Stimulated activated CD4-positive, alpha-beta T cell treated with anti-CD3 and anti-CD28 coated beads, TNF-alpha, amount 100 ng/mL, for 1 hour (primary cell): ENCODE data around the gene TSPAN9.

Source experiments
- DNase-seq, 3 donors: peaks; one replicate each; pipeline ENCODE4 v3.0.0-alpha.2; 2020; ENCODE audit warnings: low read depth in 3 of 3, low spot score in 1 of 3

TSPAN9 gene

GRCh38 chr12:3202096-3202495 lies 124.9 kb downstream of the TSPAN9 start:
- no peak for DNase-seq

DNA sequence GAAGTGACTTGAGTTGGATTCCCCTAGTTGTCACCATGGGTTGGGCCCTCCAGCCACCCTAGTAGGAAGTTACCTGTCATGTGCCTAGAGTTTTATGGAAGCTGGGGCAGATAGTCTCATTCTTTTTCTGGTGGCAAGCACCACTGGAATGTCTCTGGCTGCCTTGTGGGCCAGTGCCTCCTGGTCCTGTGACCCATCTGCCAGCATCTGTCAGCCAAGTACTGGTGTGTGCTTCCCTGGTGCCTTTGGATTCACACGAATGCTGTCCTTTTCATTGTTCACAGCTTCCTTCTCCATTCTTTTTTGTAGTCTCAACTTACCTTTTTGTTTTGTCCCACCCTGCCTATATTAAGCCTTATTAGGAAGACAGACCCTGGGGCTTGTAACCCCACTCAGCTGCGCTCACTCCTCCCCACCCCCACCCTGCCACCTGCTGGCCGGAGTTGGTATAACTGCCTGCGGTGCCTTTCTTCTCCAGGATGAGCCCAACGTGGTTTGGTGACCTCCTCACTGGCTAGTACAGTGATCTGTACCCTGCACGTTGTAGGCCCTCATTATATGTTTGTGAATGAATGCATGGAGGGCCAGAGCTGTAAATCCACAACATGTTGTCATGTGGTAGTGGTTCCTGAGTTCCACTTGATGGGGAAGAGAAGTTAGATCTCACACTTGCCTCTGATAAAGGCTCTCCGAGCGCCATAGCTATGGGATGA lies 125.7 kb downstream of the TSPAN9 start:
- DNase-seq, result peak in 2 of 3 donors; percentile 9 to 60

- no peak for DNase-seq
These were observed 126.5 kb downstream of the TSPAN9 start for GRCh38 chr12:3203713-3204112.

GRCh38 chr12:3204143-3204542 lies 127.0 kb downstream of the TSPAN9 start:
- no peak for DNase-seq

DNA sequence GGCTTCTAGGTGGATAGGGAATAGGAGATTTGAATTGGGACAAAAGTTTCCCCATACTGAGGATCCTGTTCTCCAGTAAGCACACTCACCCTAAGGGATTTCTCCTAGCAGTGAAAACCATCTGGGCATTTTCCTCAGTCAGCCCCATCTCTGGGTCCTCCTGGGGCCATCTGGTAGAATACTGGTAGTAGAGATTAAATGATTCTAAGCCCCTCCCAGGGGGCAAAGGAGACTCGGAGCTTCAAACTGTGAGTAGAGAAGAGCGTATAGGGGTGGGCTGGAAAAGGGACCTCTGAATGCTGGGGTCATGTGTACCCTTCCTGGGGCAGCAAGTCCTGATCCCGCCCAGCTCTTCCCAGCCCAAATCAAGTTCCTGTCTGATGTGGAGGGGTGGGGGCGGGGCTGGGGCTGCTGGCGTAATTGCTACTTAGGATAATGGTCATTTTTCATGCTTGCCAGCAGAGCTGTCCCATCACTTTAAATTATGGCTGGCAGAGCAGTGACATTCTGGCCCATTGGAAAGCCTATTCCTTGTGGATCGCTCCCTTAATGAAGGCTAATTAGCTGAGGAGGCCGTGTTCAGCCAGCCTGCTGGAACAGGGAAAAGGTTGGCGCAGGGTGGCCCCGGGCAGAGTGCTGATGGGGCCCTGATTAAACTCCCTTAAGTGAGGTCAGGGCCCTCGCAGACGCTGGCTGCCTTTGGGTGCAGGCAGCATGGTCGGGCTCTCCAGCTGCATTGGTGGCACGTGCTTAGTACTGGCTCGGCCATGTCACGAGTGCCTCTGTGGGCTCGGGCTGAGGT lies 127.8 kb downstream of the TSPAN9 start:
- DNase-seq, result no peak

DNA sequence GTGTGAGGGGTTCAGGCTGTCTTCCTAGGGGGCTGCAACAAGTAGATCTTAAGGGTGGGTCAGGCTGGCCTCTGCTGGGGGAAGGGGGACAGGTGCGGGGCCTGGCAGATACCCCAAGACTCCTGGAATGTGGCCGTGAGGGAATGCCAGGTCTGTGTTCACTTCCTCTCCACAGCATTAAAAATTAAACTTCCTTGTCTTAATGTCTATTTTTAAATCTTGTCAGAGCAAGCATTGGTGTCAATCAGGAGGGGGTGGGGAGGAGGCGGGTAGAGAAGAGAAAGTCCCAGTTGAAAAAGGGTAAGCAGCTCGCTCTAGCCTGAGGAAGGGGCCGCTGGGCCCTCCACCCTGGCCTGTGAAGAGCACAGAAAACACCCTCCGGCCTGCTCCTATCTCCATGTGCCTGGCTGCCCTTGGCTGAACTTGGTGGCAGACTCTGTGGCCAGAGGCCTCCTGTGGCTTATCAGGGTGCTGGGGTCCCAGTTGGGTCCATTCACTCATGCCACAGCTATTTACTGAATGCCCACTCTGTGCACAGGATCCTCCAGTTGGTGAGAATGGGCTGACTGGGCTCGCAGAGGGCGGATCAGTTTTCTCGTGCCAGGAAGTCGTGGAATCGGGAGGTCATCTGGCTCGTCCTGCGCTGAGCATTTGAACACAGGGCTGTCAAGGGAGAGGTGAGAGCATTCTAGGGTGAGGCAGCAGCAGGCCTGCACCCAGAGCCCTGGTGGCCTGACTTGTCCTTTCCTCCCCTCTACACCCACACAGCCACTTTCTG lies 128.8 kb downstream of the TSPAN9 start:
- DNase-seq, result no peak

- no peak for DNase-seq
These were observed 129.4 kb downstream of the TSPAN9 start for GRCh38 chr12:3206536-3207072.

DNA sequence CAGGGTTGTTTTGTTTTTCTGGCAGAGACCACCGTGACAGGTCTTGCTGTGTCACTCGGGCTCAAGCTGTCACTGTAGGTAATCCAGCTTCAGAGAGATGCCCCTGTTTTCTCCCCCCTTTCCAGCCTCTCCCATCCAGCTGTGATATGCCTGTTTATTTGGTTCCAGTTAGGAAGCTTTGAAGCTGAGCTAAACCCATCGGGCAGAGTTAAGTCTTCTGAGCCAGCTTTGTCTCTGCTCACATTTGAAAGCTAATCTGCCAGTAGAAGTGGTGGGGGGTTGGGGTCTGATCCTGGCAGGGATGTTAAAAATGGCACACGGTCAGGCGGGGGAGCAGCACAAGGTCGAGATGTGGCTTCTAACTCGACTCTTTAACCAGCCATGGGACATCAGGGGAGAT lies 130.0 kb downstream of the TSPAN9 start:
- DNase-seq, result no peak

- no peak for DNase-seq
These were observed 130.7 kb downstream of the TSPAN9 start for GRCh38 chr12:3207858-3208257.

- DNase-seq, result no peak
These were observed 136.0 kb downstream of the TSPAN9 start for GRCh38 chr12:3213188-3213587.

DNA sequence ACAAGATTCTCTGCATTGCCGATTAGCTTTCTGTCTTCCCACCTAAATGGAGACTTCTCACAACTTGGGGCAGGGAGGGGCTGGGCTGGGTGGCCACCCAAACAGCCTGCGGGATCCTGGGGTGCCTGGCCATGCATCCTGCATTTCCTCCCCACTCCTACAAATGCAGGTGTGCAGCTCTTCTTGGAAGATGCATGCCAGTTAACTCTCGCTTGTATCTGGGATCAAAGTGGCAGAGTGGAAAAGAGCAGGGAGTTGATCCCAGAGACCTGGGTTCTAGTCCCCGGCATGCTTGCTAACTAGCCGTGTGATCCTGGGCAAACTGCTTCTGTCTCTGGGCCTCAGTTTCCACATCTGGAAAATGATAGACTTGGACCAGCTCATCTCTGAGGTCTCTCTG lies 136.6 kb downstream of the TSPAN9 start:
- no peak for DNase-seq

GRCh38 chr12:3214526-3215365 lies 137.6 kb downstream of the TSPAN9 start:
- DNase-seq, result no peak

GRCh38 chr12:3215410-3215975 lies 138.3 kb downstream of the TSPAN9 start:
- DNase-seq, result no peak

GRCh38 chr12:3216097-3216496 lies 138.9 kb downstream of the TSPAN9 start:
- no peak for DNase-seq

- DNase-seq, result no peak
These were observed 139.8 kb downstream of the TSPAN9 start for GRCh38 chr12:3216726-3217682.

DNA sequence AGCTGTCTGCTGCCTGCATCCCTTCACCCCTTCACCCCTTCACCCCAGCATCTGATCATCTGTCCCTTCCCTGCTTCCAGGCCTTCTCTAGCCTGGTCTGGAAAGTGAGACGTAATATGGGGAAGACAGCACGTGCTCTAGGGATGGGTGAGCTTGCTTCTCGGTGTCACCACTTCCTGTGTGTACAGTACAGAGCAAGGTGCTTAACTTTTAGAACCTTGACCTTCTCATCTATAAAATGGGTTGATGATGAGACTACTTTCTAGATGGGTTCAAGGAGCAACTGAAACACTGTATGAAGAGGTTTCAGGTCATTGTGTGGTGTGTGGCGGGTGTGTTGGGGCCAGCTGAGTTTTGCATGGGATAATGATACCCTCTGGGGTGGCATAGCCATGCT lies 140.5 kb downstream of the TSPAN9 start:
- no peak for DNase-seq

DNA sequence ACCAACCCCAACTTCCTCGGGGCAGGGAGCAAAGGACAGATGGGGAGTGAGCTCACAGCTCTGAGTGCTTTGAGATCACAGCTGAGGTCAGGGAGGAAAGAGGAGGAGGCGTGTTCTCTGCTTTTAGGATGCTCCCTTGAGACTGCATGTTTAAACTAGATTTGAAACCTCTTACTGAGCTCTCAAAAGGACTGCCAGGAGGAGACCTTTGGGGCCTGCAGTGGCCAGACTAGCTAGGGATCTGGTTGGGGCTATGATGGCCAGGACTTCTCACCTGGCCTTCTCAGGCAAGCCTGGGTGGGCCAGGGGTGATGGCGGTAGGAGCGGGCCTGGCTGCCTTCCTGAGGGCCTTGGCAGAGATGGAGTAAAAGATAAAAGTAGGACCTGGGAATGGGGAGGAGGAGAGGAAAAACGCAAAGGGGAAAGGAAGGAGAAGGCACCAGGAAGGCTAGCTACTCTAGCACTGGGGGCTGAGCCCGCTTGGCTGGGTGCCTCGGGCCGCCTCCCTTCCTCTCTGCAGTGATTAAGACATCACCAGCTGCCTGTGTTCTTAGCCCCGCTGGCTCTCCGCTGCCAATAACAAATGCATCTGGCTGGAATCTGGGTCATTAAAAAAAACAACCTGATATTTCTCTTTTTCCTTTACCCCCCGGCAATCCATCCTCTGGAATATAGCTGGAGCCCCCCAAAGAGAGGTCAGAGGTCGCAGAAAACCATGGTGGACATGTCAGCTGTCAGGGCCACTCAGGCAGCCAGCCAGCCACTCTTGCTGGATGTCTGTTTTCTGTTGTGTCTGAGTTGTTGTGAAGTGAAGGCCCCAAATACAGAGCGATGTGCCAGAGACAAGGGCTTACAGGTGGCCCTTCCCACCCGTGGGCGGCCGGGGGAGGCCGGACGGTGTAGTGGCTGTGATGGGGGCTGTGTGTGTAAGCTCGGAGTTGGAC lies 141.3 kb downstream of the TSPAN9 start:
- no peak for DNase-seq

GRCh38 chr12:3219233-3219632 lies 142.1 kb downstream of the TSPAN9 start:
- DNase-seq, result no peak
